Activated T-cell treated with anti-CD3 and anti-CD28 coated beads for 1 hour (primary cell): ENCODE data around the gene RBM17.
"Not testable (repeated sequence)": the region's sequence is repeated elsewhere in the genome, so short reads cannot be mapped to it uniquely, and the experiment has no call there.

Source experiments
- DNase-seq: peaks from one replicate; pipeline ENCODE4 v3.0.0-alpha.2; 2020; ENCODE audit warnings: low read depth

Gene RBM17

DNA sequence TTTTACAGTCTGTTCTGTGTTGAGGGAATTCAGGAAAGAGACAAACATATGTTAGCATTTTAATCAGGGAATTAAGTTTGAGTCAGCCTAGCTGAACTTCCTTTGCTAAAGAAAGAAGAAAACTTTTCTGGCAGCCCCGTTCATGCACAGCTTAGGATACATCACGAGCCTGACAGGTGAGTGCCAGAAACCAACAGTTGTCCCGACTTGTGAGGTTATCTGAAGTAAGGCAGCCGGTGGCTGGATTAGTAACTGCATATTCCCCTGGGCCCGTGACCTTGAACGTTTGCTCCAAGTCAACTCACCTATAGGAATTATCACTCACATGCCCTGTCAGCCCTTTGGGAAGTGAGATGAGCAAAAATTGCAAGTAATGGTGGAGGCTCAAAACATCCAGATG lies 24.1 kb downstream of the RBM17 start:
- no peak for DNase-seq

DNA sequence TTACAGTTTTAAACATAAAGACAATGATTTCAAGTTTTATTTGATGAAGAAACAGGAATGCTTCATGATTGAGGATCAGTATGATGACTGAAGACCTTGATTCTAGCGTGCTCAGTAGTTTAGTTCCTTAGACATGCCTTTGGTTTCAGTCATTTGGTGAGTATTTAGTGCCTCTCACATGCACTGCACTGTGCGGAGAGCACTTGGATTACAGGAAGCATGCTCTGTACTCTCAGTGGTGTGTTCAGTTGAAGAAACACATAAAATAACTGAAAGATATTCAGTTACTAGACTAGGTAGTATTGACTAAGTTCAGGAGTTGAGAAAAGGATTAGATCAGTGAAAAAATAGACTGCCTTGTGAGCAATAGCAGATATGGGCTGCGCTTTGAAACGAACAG lies 25.5 kb downstream of the RBM17 start:
- DNase-seq, result no peak

DNA sequence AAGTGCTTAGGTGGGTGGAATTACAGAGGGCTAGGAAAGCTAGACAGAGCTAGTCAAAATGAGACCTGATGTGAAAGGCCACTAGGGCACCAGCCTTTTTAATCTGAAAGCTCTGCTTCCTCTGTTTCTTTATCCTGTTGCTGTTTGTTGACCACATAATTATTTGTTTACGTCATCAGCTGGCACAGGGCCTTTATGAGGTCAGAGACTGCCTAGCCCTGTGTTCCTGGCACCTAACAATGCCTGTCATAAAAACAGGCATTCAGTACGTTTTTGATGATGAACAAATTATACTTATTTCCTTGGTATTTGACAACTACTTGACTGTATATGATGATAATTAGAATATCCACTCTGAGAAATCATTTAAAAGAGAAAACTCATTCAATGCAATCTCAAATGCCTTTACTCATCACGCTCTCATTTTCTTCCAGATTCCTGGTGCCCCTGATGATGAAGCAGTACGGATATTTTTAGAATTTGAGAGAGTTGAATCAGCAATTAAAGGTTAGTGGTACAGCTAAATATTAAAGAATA lies 26.0 kb downstream of the RBM17 start:
- no peak for DNase-seq

DNA sequence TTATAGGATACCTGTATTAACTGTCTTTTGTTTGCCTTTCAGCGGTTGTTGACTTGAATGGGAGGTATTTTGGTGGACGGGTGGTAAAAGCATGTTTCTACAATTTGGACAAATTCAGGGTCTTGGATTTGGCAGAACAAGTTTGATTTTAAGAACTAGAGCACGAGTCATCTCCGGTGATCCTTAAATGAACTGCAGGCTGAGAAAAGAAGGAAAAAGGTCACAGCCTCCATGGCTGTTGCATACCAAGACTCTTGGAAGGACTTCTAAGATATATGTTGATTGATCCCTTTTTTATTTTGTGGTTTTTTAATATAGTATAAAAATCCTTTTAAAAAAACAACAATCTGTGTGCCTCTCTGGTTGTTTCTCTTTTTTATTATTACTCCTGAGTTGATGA lies 26.6 kb downstream of the RBM17 start:
- DNase-seq, result no peak

DNA sequence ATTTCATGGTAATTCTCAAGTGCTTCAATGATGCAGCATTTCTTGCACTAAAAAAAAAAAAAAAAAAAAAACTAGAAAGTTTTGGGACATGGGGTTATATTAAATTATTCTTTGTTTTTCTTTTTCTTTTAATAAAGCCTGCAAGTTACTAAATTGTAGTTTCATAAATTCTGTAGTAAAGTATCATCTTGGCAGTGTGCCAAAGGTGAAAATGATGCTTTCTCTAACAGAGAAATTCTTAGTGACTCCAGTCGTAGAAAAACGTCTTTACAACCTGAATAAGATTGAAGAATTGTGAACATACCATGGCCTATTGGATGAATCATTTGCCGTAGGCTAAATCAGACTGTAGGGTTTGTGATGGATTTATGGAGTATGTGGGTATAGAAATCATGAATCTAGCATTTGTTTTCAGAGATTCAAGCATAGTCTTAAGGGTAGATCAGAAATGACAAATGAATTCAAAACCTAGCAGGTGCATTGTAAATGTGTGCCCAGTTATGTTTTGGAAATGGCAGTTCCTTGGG lies 27.1 kb downstream of the RBM17 start:
- no peak for DNase-seq

DNA sequence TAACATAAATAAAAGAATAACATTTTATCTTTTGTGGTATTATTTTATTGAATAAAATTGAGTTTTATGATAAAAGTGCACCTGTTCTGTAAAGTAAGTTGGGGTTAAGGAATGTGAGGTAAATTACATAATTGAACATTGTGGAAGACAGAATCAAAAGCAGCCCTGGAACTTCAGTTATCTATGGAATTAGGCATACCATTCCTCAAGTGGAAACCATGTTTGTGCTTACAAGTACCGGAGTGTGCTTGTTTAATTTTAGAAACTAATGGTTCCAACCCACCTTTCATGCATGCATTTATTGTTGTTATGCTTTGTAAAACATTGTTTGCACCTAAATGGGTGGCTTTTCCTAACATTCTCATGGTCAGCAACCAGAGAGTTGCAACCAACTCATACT lies 28.0 kb downstream of the RBM17 start:
- no peak for DNase-seq

DNA sequence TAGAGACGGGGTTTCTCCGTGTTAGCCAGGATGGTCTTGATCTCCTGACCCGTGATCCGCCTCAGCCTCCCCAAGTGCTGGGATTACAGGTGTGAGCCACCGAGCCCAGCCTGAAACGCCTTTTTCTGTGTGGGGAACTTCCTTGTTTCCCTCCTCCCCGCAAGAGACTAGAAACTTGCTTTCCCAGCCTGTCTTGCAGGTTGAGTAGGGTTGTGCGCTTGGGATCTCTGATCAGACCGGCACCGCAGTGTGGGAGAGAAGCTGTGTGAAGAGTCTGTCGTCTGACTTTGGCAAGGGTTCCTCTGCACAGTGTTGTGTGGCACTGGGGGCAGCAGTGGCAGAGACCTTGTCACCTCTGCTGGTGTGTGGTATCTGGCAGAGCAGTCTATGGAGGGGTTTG lies 28.9 kb downstream of the RBM17 start:
- no peak for DNase-seq

DNA sequence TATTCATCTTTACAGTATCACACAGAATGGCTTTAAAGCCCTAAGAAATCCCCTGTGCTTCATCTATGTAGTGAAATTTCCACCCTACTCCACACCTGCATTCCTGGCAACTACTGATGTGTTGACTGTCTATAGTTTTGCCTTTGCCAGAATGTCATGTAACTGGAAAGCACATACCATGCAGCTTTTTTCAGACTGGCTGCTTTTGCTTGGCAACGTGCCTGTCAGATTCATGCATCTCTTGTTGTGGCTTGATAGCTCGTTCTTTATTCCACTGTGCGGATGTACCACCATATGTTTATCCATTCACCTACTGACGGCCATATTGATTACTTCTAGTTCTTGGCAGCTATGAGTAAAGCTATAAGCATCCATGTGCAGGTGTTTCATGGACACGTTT lies 30.6 kb downstream of the RBM17 start:
- no peak for DNase-seq

DNA sequence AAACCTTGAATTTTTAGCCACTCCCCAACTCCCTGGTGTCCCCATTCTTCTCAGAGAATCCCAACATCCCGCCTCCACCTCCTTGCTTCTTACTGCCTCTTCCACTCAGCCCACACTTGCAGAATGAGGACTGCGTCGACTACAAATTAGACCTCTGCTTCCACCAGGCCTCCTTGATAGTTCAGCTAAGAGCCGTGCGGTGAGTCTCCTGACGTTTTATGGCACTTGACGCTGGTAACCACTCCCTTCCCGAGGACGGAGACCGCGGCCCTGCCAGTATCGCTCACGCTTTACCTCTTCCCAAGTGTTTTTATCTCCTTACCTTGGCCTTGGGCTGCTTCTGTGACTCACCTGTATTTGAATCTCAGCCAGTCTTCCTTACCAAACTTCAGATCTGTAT lies 31.1 kb downstream of the RBM17 start:
- no peak for DNase-seq

DNA sequence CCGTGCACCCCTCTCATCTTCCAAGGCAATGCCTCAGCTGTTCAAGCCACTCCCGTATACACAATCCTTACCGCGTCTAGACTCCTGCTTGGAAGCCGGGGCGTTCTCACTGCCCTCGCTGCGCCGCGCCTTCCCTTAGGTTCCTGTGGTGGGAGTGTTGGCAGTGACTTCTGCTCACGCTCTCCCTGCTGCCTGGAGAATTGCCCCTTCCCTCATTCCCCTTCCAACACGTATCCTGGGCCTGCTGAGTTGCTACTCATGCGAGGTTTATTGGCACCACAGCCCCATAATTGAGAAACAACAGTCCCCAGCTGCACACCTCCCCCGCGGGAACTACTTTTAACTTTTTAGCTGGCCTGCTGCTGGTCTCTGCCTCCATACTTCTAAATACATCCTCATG lies 31.9 kb downstream of the RBM17 start:
- no peak for DNase-seq

DNA sequence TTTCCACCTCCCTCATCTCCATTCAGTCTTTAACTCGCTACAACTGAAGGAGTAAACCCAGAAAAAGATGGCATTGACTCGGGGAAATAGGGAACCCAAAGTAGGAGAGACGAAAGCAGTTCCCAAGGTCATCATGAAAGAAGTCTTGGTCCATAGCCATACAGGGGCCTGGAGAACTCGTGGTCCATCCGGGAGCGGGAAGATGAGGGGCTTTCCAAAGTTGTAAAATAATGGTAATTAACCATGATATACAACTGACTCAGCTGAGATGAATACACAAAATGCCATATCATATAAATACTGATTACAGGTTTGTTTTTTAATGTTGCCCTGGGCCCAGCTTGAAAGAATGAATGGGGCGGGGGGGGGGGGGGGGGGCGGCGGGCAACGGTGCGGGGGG lies 32.3 kb downstream of the RBM17 start:
- DNase-seq, result no peak

DNA sequence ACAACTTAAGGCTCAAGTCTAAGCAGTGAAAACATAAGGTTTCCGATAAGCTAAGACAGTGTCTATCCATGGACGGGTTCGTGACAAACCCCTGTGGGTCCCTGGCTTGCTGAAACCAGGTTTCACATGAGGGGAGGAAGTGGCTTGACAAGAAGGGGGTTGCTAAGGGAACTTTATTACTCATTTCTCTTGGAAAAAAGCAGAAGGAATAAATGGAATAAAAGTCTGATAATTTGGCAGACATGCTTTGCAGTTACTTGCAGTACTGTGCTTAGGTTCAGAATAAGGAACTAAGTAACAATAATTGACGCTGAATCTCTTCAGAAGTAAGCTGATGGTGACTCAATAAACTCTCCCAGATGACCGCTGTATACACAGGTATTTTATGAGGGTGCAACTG lies 34.7 kb downstream of the RBM17 start:
- DNase-seq, result no peak

DNA sequence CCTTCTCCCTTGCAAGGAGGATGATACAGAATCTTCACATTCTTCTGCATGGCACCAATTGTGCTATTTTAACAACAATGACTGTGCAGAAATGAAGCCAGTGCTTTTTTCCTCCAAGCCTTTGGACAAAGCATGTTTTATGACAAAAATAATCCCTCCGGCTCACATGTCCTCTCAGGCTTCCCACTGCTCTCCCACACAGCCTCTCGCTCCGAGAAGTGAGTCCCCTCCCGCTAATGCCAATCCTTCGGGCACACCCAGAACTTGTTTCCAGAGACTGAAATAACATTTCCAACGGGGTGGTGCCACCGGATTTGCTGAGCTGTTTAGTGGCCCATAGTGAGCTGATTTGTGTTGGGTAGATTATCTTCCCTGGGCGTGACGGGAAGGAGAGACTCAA lies 35.8 kb downstream of the RBM17 start:
- no peak for DNase-seq

DNA sequence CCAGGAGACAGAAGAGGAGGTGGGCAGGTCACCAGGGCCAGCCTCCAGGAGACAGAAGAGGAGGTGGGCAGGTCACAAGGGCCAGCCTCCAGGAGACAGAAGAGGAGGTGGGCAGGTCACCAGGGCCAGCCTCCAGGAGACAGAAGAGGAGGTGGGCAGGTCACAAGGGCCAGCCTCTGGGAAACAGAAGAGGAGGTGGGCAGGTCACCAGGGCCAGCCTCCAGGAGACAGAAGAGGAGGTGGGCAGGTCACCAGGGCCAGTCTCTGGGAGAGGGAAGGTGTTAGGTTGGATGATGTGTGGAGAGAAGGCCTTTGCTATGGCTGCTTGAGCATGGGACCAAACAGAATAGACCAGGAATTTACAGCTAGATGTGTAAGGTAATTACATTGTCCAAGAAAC lies 38.6 kb downstream of the RBM17 start:
- DNase-seq, result not testable (repeated sequence)

DNA sequence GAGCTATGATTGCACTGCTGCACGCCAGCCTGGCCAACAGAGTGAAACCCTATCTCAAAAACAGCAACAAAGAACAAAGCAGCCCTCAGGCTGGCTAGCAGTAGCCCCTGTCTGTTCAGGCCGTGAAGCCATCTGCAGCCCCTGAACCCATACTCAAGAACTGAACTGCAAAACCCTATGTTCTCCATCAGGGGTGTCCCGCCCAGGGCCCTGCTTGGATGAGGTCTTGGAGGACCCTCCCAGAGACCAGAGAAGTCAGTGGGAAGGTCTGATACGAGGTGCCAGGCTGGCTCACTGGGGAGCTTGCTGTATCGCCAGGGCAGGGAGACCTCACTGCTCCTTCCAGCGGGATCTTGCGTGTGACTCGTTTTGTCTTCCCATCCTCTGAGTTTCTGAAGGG lies 39.3 kb downstream of the RBM17 start:
- no peak for DNase-seq

DNA sequence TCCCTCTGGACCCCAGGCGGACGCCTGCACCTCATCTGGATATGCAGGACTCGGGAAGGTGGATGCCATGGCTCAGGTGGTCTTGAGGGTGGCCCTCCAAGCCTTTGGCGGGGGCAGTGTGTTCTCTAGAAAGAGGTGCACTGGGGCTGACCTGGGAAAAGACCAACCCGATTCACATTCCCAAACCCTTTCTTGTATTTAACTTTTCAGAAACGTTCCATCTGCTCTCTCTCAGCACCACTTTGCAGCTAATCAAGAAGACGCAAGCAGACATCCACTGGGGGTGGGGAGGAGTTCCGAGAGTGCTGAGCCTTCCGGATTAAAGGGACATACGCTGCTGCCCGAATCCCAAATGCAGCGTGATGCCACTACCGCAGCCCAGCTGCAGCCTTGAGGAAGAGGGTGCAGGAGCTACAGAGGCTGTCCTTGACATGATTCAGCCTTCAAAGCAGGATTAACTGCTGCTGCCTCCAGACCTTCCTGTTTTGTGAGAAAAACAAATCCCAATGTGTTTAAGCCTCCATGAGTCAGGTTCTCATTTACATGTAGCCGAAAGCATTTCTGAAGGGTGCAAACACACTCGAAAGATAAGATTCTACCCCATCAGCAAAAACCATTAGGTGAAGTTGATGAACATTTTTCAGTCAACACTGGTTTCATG lies 39.9 kb downstream of the RBM17 start:
- DNase-seq, result no peak

DNA sequence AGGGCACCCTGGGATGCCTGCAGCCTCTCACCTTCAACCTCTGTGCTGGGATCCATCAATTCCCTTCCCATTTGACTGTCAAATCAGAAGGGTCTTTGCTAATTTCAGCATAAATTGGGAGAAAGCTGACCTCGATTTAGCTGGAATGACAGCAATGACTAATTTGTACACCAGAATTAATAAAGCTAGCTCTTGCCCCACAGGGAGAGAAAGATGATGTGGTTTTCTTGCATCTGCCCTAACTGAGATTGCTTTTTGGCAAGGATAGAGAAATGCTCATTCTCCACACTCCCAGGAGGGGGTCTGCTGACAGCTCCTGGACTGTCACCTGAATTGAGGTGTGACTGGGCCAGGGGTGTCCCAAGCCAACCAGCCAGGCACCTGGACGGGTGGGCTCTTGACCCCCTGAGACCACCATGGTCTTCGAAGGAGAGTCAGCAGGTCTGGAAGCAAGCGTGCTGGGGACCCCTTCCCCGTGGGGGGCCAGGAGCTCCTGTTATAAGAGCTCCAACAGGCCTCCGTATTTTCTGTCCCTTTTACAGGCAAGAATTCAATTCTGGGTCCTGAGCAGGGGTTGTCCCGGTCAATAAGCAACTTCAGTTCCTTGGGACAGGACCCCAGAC lies 42.1 kb downstream of the RBM17 start:
- DNase-seq, result no peak

DNA sequence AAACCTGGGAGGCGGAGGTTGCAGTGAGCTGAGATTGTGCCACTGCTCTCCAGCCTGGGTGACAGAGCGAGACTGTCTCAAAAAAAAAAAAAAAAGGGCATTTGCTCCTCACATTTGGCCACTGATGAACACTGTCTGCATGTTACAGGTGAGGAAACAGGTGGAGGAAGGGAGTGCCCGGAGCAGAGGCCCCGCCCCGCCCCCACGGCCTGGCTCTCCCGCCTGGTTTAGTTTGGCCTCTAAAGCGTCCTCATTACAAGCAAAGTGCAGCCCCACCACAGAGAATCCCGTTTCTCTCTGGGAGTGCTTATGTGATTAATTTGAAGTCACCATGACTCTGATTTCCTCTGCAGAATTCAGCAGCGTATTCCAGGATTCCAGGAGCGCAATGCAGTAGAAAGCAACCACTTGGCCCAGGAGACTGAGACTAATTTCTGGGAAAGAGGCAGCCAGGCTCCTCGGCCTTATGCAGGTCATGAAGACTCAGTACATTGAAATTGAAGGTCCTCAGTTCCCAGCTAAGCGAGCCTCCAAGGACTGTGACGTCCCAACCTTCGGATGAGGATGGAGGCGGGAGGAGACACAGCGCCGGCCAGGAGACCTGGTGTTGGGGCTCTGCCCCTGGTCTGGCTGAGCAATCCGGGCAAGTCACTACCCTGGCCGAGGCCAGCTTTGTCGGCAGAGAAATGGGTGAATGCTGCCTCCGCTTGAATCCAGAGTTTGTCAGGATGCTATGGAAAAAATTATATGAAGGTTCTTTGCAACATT lies 44.7 kb downstream of the RBM17 start:
- DNase-seq, result no peak

DNA sequence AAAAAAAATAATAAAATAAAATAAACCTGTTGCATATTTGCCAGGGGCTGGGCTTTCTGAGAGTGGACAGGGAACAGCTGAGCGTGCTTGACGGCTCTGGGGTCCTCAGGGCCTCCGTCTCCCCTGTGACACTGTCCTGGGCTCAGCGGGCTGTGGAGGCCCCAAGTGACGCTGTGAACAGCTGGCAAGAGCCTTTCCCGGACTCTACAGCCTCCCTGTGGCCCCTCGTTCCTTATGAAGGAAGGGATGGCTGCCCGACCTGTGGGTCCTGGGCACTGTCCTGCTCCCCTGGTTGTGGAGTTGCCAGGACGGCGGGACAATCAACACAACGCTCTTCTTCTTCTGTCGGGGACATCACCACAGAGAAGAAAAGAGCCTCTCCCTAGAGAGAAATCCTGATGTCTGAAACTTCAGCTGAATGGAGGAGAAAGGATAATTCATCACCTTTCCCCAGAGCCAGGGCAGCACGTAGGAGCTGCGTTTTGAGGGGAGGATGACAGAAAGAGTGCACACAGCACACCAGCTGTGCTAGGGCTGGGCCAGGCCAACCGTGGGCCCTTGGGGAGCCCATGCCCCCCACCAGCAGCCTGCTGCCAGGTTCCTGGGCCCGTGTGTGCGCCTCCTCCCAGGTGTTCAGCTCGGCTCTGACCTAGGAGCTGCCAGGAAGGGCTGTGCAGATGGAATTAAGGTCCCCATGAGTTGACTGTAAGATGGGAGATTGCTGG lies 45.4 kb downstream of the RBM17 start:
- no peak for DNase-seq

DNA sequence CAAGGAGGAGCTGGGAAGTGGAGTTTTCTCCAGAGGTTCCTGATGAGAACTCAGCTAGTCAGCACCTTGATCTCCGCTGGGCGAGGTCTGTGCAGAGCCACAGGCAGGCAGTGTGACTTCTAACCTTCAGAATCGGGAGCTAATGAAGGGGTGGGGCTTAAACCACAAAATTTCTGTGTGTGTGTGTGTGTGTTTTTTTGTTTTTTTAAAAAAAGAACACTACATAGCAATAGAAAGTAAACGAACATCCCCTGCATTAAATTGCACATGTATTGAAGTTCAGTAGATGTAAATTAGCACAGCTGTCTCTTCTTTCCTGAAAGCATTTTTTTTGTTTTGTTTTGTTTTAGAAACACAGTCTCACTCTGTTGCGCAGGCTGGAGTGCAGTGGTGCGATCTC lies 46.2 kb downstream of the RBM17 start:
- DNase-seq, result no peak

DNA sequence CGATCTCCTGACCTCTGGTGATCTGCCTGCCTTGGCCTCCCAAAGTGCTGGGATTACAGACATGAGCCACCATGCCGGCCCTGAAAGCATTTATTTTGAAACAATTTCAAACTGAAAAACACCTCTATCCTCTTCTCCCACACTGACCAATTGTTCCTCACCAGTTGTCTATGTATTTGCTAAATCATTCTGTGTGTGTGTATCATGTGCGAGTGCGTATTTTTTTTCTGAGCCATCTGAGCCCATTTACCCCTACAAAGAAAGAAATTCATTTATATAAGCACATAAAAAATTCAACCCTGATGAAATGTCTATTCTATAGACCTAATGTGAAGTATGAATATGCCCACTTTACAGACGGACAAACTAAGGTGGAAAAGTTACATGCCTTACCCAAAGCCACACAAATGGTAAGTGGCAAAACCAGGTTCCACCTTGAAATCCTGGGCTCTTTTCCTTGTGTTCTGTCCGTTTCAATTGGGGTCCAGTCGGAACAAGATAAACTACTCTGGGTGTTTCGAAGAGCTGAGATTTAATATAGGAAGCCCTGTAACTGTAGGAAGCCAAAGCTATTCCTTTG lies 46.8 kb downstream of the RBM17 start:
- no peak for DNase-seq
